Measurements from ENCODE around the gene NDUFC2. TPM values are rescaled to one million over a fixed set of nuclear protein-coding genes. Genes with fewer than 3 reads are reported as not detected.

Gene NDUFC2
- total and polyA plus RNA-seq, 2 of the 8 experiments (the other 6 are each of a cell fraction or from before 2014, with no cell fraction given) = 216 to 356 TPM

DNA sequence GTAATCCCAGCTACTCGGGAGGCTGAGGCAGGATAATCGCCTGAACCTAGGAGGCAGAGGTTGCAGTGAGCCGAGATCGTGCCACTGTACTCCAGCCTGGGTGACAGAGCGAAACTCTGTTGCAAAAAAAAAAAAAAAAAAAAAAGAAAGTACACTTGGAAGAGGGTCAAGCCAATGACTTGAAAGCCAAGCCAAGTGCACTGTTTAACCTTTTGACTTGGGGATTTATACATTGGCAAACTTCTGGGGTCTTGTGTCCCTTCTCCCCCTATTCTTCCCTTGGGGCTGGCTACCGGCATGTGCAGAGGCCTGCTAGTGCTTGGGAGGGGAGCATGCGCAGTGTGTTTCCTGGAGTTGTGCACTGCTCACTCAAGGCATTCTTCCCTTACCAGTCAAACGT, 30.3 kb downstream of the NDUFC2 start:
- CTCF ChIA-PET (ENCODE audit: partially characterized antibody) = interaction anchor here (1.1 kb wide), 1 partner anchor 28 kb away, joined by 4 read pairs; no protein-coding TSS in a partner anchor

More for the DNA sequence above, 30.3 kb downstream of the NDUFC2 start:
- no peak overlapping the region for H4K5ac ChIP-seq (ENCODE audit: insufficient read length, low read depth, low read length)
- no peaks in the 10 kb centered on the region for H3K79me2 ChIP-seq (ENCODE audit: control insufficient read depth in 1 of 2, insufficient read depth in 2 of 2, low read length in 2 of 2)
- no peak overlapping the region for H2BK5ac ChIP-seq (ENCODE audit: low read depth, low read length)
- POLR2A ChIA-PET (ENCODE audit: partially characterized antibody) = interaction anchor here (1.0 to 1.6 kb wide), 3 partner anchors 29 to 55 kb away, joined by 3 to 5 read pairs (median 4); partner anchors contain the start of genes INTS4 and NDUFC2
- H3K79me1 ChIP-seq (ENCODE audit: low read depth, low read length) = no peaks in the 10 kb centered on the region
- no peaks in the 10 kb centered on the region for H3K27me3 ChIP-seq (replicated peaks in 1 of 4; ENCODE audit: control insufficient read depth in 3 of 4, extremely low read depth in 1 of 4, insufficient read depth in 3 of 4, low read length in 3 of 4)
- no peak overlapping the region for H2AK5ac ChIP-seq (ENCODE audit: low read depth, low read length)
- H3K9me3 ChIP-seq (ENCODE audit: insufficient read depth in 2 of 2, low read depth in 1 of 2, low read length in 1 of 2) = no peaks in the 10 kb centered on the region
- peaks cover 0 to 10% (median under 1%) of the 10 kb centered on the region in 4 experiments; a peak in 4 of 7 replicates for H3K4me1 ChIP-seq (replicated peaks in 1 of 4; ENCODE audit: control insufficient read depth in 3 of 4, insufficient read depth in 4 of 4, low read length in 3 of 4)
- H3K23me2 ChIP-seq (ENCODE audit: low read depth, low read length) = peaks cover 2% of the 10 kb centered on the region; the same call in 1 of the 2 replicates
- no peak overlapping the region for H3K18ac ChIP-seq (ENCODE audit: extremely low read depth, low read length)
- H2BK15ac ChIP-seq (ENCODE audit: low read length) = peak overlapping the region; percentile 61; the same call in 1 of the 2 replicates
- no peaks in the 10 kb centered on the region for H4K20me1 ChIP-seq (replicated peaks in 1 of 2; ENCODE audit: control insufficient read depth in 1 of 2, insufficient read depth in 2 of 2, low read length in 2 of 2)
- no peak overlapping the region for H3K9ac ChIP-seq (replicated peaks in 1 of 4; ENCODE audit: extremely low read depth in 1 of 4, low read depth in 3 of 4, low read length in 3 of 4)
- H2BK120ac ChIP-seq (replicated peaks; ENCODE audit: low read depth, low read length) = no peak overlapping the region
- DNase-seq (ENCODE audit: low read depth in 1 of 2, low spot score in 2 of 2) = no peak
- H4K91ac ChIP-seq (replicated peaks; ENCODE audit: insufficient read length, low read length) = no peak overlapping the region
- no peak overlapping the region for H2BK20ac ChIP-seq (ENCODE audit: low read length)
- no peak overlapping the region for H3K14ac ChIP-seq (ENCODE audit: insufficient read length)
- no peak overlapping the region for H3K23ac ChIP-seq (ENCODE audit: insufficient read length)
- H3K4ac ChIP-seq (replicated peaks; ENCODE audit: insufficient read length, low read depth, low read length) = no peak overlapping the region
- no peak overlapping the region for H3K4me2 ChIP-seq (ENCODE audit: insufficient read depth in 1 of 2, low read depth in 2 of 2, low read length in 2 of 2)
- H3K4me3 ChIP-seq (ENCODE audit: extremely low read depth in 1 of 4, insufficient read depth in 2 of 4, low read depth in 3 of 4, low read length in 4 of 4) = no peak overlapping the region
- FAIRE-seq = no peak
- no peak overlapping the region for H2BK12ac ChIP-seq (ENCODE audit: low read depth, low read length)
- H3K36me3 ChIP-seq (ENCODE audit: control insufficient read depth in 2 of 4, insufficient read depth in 4 of 4, low read length in 3 of 4) = no peaks in the 10 kb centered on the region
- no peak overlapping the region for H3K27ac ChIP-seq (ENCODE audit: low read depth, low read length)
- 87% methylated on average over 6 of the region's 8 CpGs; no CpG with 5 or more reads in 1 of the 2 experiments for WGBS, 2 experiments (ENCODE audit: extremely low coverage in 1 of 2, insufficient coverage in 1 of 2, insufficient read length in 1 of 2, insufficient replicate concordance in 2 of 2, low coverage in 1 of 2, low lambda C conversion rate in 2 of 2, missing lambda C conversion rate in 1 of 2)
- TF ChIP-seq BACH1 (IDR thresholded peaks at IDR 0.05; ENCODE audit: low read length) (no peak), YY1 (IDR thresholded peaks at IDR 0.05; ENCODE audit: low read depth, low read length) (no peak), KDM5A (IDR thresholded peaks at IDR 0.05; ENCODE audit: low read length) (no peak), CHD2 (IDR thresholded peaks at IDR 0.05; ENCODE audit: low read length) (no peak), MAFK (IDR thresholded peaks at IDR 0.05; ENCODE audit: low read depth, low read length) (no peak), HDAC6 (IDR thresholded peaks at IDR 0.05; ENCODE audit: low read depth, low read length) (no peak), RXRA (IDR thresholded peaks at IDR 0.05; ENCODE audit: insufficient read depth, low read depth, low read length) (no peak), RNF2 (IDR thresholded peaks at IDR 0.05; ENCODE audit: borderline replicate concordance, low read depth, low read length, missing control alignments, poor library complexity, severe bottlenecking) (no peak), EGR1 (IDR thresholded peaks at IDR 0.05; ENCODE audit: borderline replicate concordance, low read depth, low read length) (no peak)
- H3K56ac ChIP-seq (replicated peaks; ENCODE audit: insufficient read length, low read depth, low read length) = no peak overlapping the region
- no peak overlapping the region for H2AFZ ChIP-seq (ENCODE audit: low read length)
- no peak overlapping the region for H4K8ac ChIP-seq (ENCODE audit: extremely low read depth, insufficient read depth, low read length)

Data from H1 (cell line).